PFSK-1 (cell line): Measurements from ENCODE around the gene BMP5.

ENCODE experiments used
- FOXP2 ChIP-seq: optimal IDR thresholded peaks from 2 replicates; pipeline ENCODE3; 2011; ENCODE audit warnings: borderline replicate concordance, control low read depth, inconsistent platforms; ENCODE audit not compliant: insufficient read depth; ENCODE audit errors: extremely low read length, extremely low read depth
- POLR2AphosphoS5 ChIP-seq: IDR thresholded peaks from 2 replicates; pipeline ENCODE4 v1.6.1; 2012; ENCODE audit warnings: low read depth, mild to moderate bottlenecking, control low read depth, low read length, moderate library complexity
- REST ChIP-seq, 2 experiments: IDR thresholded peaks; 2 replicates each; pipeline versions ENCODE4 v1.6.1 to v1.8.0; 2011 to 2012; ENCODE audit warnings: low read depth in 2 of 2, low read length in 2 of 2, control low read depth in 1 of 2, inconsistent platforms in 1 of 2, mild to moderate bottlenecking in 1 of 2, moderate library complexity in 1 of 2; ENCODE audit not compliant: insufficient read depth in 1 of 2
- SIN3A ChIP-seq: IDR thresholded peaks from 2 replicates; pipeline ENCODE4 v1.6.1; 2012; ENCODE audit warnings: mild to moderate bottlenecking, low read length, moderate library complexity, borderline replicate concordance; ENCODE audit not compliant: insufficient read depth
- TAF1 ChIP-seq: IDR thresholded peaks from 2 replicates; pipeline ENCODE4 v1.6.1; 2012; ENCODE audit warnings: low read length, control low read depth, borderline replicate concordance; ENCODE audit not compliant: insufficient read depth

Gene BMP5

GRCh38 chr6:55748880-55749279 lies 126.5 kb downstream of the BMP5 start:
- no peak for TF ChIP-seq TAF1
- TF ChIP-seq FOXP2: no peak
- no peak for TF ChIP-seq REST (IDR thresholded peaks at IDR 0.05; ENCODE audit: insufficient read depth in 1 of 2, low read depth in 2 of 2, low read length in 2 of 2)
- no peak for TF ChIP-seq POLR2AphosphoS5
- TF ChIP-seq SIN3A: no peak

- TF ChIP-seq TAF1 (no peak), REST (IDR thresholded peaks at IDR 0.05; ENCODE audit: insufficient read depth in 1 of 2, low read depth in 2 of 2, low read length in 2 of 2) (no peak), POLR2AphosphoS5 (no peak), FOXP2 (no peak), SIN3A (no peak)
Observed at GRCh38 chr6:55746473-55746872, 128.9 kb downstream of the BMP5 start.

- no peak for TF ChIP-seq TAF1
- TF ChIP-seq REST (IDR thresholded peaks at IDR 0.05; ENCODE audit: insufficient read depth in 1 of 2, low read depth in 2 of 2, low read length in 2 of 2): no peak
- TF ChIP-seq FOXP2: no peak
- TF ChIP-seq POLR2AphosphoS5: no peak
Observed at GRCh38 chr6:55734256-55734655, 141.1 kb downstream of the BMP5 start.

- TF ChIP-seq TAF1 (no peak), SIN3A (no peak)
Observed at GRCh38 chr6:55729665-55730064, 145.7 kb downstream of the BMP5 start.

- TF ChIP-seq POLR2AphosphoS5: no peak
- no peak for TF ChIP-seq TAF1
- TF ChIP-seq REST (IDR thresholded peaks at IDR 0.05; ENCODE audit: insufficient read depth in 1 of 2, low read depth in 2 of 2, low read length in 2 of 2): no peak
- no peak for TF ChIP-seq FOXP2
- TF ChIP-seq SIN3A: no peak
Observed at GRCh38 chr6:55726144-55726543, 149.2 kb downstream of the BMP5 start.
